D341Med (cell line): Measurements from ENCODE around the gene SLC43A1.
A peak's percentile ranks its signal among the peaks of the same experiment; 100 is the strongest.
"Not testable (repeated sequence)": the region's sequence is repeated elsewhere in the genome, so short reads cannot be mapped to it uniquely, and the experiment has no call there.

Experiments used
- DNase-seq: peaks from one replicate; pipeline ENCODE4 v3.0.0; 2012; ENCODE audit warnings: low spot score

Gene SLC43A1

DNA sequence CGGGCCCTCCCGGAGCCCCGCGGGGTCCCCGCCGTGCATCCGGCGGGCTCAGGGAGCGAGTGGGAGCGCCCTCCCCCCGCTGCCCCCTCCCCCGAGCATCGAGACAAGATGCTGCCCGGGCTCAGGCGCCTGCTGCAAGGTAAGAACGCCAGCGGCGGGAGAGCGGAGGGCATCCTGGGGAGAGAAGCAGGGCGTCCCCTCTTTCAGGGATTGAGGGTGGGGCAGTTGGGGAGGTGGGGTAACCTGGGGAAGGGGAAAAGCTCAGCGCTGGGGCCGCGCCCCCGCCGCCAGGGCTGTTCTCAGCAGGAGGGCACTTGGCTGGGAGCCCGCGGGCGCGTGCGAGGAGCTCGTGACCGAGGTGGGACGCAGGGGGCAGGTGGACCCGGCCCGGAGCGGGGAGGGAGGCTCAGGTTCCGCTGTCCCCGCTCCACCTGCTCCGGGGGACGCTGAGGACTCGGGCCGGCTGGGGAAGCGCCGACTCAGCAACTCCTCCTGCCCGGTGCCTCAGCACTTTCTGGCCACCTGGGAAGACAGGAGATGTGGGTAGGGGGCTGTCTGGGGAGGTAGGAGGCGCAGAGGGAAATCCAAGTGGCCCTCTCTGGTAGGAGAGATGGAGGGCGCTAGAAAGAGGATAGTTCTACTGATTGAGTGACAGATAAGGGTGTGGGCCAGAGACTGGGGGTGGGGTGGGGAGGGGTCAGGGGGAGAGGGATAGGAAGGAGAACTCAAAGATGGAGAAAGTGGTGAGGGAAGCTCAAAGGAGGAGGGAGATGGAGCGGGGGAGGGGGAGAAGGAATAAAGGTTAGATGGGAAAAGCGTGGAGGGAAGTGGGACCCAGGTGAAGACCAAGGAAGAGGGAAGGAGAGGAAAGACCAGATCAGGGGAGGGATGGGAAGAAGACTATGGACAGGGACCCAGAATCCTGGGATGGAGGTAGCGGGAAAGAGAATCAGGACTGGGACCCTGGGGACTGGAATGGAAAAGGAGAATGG is 54.4 kb downstream of the SLC43A1 start:
- DNase-seq, result peak; percentile 48

GRCh38 chr11:57460022-57460757 is 55.3 kb downstream of the SLC43A1 start, which contains the start of gene RTN4RL2:
RTN4RL2 (plus strand) TSS chr11:57460528; CDS start chr11:57460866, 338 bp downstream.
- peak; percentile 84 for DNase-seq

GRCh38 chr11:57459164-57460021 is 56.1 kb downstream of the SLC43A1 start:
- DNase-seq, result no peak

DNA sequence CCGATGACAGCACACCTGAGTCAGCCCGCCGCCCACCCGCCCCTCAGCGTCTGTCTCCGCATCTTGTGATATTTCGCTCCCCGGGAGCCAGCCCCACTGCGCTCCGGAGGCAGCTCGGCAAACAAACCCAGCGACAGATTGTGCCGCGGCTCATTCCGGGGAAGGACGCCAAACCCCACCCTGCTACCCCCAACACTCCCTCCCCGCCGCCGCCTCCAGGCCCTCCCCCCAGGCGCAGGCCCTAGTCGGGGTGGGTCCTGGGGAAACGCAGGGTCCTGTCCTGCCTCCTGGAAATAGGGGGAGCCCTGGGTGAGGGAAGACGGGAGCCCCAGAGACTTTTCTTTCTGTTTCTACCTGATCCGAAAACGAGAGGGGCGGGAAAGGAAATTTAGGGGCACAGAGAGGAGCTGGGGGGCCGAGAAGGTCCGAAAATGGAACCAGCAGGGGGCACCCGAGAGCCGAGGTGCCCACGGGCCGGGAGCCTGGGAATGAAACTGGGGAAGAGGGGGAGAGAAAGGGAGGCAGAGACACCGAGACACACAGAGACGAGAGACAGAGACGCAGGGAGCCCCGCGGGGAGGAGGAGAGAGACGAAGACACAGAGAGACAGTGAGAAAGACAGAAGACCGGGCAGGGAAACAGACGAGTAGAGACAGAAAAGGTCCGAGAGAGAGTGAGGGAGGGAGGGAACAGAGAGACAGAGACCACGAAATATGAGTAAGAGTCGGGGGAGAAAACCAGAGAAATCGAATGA is 56.9 kb downstream of the SLC43A1 start:
- peak; percentile 88 for DNase-seq

DNA sequence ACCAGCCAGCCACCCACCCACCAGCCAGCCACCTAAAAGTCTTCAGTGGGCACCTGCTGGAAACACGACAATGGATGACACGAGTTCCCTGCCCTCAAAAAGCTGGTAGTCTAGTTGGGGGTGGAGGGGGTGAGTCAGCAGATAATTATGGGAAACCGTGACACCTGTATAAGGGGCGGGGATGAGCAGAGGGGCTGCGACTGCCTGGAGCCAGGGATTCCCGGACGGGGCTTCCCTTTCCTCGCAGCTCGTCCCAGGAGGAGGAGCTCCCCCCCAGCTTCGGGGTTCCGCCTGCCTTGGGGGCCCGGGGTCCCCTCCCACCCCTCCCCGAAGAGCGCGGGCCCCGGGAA is 57.5 kb downstream of the SLC43A1 start:
- DNase-seq, result no peak

- no peak for DNase-seq
These were observed 57.9 kb downstream of the SLC43A1 start for GRCh38 chr11:57457643-57458023.

DNA sequence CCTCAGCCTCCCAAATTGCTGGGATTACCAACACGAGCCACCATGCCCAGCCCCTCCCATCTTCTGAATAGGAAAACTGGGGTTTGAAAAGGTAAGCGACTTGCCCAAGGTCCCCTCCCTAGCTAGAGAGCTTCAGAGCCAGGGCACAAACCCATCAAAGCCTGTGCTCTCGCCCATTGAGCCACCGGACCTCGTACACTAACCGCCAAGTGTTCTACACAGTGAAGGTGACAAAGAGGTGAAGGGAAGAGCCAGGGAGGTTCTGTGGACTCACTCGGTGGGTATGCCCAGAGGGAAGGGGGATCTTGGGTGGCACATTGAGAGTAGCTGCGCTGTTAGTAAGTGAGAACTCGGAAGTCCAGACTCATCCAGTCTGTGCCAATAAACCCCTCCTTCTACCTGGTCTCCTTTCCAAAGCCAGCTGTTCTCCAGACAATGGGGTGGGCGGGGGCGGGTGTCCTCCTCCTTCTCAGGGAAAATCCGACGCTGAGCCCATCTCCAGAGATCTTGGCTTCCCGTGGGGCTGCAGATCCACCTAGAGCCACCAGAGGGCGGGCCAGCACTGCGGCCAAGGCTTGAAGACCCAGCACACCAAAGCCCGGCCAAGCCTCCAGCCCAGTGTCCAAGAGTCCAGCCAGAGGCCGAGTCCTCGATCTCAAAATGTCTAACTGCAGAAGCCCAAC is 58.4 kb downstream of the SLC43A1 start:
- DNase-seq, result peak; percentile 80

DNA sequence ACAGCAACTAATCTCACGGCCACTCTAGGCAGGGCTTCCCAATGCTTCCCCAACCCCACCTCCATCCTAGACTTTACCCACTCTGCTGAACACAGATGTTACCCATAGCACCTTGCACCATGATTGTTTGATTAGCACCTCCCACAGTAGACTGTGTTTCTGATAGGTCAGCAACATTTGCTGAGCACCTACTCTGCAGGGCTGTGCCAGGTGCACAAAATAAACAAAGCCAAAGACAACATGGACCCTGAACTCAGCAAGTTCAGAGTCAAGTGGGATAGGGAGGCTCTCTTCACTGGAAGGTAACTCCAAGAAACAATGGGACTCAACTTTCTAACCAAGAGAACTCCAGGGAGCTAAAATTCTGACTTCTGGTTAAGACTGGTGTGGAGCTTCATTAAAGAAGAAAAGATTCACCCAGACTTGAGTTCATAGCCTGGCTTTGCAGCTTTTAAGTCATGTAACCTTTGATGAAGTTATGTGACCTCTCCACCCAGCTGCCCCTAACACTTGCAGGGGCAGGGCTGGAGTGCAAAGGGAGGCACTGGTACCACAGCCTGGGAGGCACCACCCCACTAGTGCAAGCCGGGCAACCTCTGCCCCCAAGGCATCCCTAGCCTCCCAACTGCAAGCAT is 61.8 kb downstream of the SLC43A1 start:
- DNase-seq, result no peak

DNA sequence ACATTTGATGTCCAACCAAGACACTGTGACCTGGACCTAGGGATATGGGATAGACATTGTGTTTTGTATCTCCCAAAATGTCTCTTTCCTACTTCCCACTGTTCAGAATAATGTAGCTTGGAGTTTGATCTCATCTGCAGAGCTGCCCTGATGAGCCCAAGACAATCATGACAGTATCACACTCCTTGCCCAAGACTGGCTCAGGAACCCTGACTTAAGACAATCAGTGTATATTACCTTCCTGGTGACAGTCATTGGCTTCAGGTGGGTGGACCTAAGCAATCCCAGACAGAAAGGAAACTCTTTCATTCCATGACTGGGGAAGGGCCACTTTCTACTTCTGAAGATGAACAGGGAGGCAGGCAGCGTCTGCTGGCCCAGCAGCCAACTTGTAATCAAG is 69.4 kb downstream of the SLC43A1 start:
- DNase-seq, result no peak

DNA sequence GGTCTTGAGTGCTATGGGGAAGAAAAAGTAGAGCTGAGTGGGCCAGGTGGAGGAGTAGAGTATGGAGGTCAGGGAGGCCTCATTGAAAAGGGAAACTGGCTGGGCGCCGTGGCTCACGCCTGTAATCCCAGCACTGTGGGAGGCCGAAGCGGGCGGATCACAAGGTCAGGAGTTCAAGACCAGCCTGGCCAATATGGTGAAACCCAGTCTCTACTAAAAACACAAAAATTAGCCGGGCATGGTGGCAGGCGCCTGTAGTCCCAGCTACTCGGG is 70.4 kb downstream of the SLC43A1 start:
- not testable (repeated sequence) for DNase-seq

DNA sequence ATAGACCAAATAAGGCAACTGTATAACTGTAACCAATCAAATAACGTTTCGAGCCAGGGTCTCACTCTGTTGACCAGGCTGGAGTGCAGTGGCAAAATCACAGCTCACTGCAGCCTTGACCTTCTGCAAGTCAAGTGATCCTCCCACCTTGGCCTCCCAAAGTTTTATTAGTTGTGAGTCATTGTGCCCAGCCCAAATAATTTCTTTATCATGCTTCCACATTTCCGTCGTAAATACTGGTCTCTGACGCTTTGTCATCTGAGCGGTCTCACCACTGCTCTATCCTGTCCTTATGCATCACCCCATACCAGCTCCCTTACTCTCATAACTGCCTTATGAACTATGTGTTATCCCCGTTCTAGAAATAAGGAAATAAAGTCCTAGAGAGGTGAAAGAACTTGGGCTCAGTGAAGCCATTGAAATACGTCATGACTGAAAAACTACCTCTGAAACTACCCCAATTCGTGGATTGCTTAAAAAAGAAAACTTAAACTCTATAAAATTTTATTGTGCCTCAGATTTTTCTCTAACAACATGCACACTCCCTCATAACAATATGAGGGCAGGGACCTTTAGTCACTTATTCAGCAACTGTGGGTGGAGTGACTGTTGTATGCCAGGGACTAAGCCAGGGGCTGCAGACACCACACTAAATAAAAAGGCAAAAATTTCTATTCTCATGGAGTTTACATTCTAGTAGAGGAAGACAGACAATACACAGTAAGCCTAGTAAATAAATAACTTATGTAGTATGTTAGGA is 71.0 kb downstream of the SLC43A1 start:
- no peak for DNase-seq

DNA sequence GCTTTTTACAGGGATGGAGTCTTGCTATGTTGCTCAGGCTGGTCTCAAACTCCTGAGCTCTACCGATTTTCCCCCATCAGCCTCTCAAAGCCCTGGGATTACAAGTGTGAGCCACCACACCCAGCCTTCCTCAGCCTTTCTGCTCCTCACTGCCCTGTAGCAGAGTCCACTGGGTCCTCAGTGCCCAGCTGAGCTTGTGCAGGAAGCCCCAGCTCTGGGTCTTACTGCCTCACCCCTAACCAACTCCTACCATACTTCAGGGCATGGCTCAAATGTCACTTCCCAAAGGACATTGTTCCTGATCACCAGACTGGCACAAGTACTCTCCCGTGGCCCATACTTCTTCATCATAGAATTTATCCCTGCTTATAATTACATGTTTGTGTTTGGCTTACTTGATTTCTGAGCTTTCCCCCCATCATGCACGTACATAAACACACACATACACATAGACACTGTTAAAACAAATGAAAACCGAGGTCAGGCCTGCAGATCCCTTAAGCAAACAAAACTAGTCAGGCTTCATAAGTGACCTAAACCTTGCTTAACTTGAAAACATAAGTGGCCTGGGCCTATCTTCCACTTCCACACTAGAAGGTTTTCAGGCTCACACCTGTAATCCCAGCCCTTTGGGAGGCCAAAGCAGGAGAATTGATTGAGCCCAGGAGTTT is 74.6 kb downstream of the SLC43A1 start:
- no peak for DNase-seq

DNA sequence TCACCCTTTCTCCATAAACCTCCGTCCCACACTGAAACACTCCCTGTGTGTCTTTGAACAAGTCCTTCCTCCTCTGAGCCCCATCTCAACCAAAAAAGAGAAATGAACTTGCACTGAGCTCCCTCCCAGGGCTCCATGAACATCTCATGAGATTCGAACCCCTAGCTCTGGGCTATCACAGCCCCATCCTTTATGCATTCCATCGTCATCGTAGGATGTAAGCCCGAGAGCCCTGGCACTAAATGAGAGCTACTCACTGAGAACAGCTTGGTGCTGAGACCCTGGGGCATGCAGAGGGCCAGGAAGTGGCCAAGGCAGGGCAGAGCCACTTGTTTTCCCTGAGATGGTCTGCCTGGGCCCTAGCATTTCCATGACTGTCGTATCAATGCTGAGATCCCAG is 75.7 kb downstream of the SLC43A1 start:
- no peak for DNase-seq

DNA sequence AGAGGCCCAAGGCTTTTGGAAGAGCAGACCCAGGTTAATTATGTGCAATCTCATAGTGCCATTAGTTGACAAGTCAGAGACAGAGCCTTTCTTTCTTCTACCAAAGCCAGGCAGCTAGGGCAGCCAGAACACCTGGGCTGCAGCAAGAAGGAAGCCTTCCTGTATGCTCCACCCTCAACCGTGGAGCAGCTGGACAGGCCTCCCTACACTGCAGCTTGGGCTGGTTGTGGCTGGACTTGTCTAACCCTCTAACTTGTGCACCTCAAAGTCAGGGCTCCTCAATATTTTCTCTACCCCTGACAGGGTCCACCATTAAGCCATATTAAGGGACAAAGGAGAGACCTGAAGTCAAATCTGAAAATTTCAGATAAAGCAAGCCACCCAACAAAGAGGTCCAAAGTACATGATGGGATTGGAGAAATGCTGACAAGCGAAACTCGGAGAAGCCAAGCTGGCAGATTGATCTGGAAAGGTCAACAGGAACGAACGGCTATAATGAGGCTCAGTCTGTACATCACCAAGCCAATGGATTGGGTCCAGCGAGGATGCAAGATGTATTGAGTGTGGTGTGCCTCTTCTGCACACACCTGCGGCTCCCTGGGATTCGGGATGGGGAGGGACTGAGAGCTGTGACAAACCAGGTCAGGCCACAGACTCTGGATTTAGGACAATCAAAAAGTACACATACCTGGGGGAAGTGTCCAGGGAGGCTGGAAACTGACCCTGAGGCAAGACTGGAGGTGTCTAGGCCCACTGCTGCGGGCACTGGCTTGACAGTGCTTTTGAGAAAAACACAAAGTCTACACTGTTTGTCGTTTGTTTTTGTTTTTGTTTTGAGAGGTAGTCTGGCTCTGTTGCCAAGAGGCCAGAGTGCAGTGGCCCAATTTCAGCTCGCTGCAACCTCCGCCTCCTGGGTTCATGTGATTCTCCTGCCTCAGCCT is 76.9 kb downstream of the SLC43A1 start:
- DNase-seq, result no peak

DNA sequence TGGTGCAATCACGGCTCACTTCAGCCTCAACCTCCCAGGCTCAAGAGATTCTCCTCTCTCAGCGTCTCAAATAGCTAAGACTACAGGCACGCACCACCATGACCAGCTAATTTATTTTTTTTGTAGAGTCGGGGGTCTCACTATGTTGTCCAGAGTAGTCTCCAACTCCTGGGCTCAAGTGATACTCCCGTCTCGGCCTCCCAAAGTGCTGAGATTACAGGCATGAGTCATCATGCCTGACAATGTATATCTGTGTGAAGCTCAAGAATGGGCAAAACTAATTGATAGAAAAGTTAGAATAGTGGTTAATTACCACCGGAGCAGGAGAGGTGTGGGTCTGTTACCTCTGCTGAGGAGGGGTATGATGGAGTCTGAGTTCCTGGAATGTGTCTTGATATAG is 79.5 kb downstream of the SLC43A1 start:
- no peak for DNase-seq

DNA sequence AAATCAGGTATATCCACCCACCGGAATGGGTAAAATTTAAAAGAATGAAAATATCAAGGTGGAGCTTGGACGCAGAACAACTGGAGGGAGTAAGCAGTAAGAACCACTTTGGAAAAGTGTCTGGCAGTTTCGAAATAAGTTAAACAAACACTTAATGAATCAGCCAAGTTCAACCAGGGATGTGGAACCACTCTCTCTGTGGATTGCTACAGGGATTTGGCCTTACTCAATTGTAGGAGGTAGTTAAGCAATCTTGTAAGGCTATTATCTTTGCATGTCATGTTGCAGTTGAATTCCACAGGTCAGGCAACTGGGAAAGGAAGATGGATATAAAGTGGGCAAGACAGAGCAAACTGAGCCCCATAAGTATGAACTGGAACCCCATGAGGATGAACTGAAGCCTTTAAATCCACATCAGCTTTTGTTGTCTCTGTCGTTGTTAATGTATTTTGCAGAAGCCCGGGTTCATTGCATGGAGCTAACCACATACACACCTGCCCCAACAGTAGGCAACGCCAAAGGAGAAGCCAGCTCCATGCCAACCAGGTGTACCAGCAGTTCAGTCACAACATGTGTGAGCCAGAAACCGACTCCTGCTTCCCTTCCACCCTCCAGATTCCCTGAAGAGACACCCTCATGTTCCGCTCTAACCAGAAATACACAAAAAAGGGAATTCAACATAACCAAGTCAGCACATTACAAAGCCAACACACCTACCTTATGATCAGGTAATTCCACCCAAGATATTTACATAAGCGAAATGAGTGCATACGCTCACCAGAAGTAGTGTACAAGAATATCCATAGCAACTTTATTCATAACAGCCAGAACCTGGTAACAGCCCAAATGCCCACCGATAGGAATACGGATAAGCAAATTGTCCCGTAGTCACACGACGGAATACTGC is 80.6 kb downstream of the SLC43A1 start:
- DNase-seq, result no peak
